GM19372 (cell line): ENCODE results near the gene CFAP20DC.

Experiments
- ATAC-seq: cut with Tn5 transposase; IDR thresholded peaks from one replicate; pipeline ENCODE4 v1.9.1; 2021; ENCODE audit warnings: mild to moderate bottlenecking, low read depth, moderate library complexity; ENCODE audit not compliant: unreplicated experiment

CFAP20DC gene

GRCh38 chr3:59027607-59028006 lies 22.2 kb downstream of the CFAP20DC start:
- no peak for ATAC-seq

- no peak for ATAC-seq
These were observed 26.2 kb downstream of the CFAP20DC start for GRCh38 chr3:59023612-59024011.

GRCh38 chr3:59017617-59017984 lies 32.2 kb downstream of the CFAP20DC start:
- ATAC-seq = no peak

- no peak for ATAC-seq
These were observed 32.8 kb downstream of the CFAP20DC start for GRCh38 chr3:59016930-59017616.

GRCh38 chr3:59013611-59014010 lies 36.2 kb downstream of the CFAP20DC start:
- ATAC-seq = no peak

DNA sequence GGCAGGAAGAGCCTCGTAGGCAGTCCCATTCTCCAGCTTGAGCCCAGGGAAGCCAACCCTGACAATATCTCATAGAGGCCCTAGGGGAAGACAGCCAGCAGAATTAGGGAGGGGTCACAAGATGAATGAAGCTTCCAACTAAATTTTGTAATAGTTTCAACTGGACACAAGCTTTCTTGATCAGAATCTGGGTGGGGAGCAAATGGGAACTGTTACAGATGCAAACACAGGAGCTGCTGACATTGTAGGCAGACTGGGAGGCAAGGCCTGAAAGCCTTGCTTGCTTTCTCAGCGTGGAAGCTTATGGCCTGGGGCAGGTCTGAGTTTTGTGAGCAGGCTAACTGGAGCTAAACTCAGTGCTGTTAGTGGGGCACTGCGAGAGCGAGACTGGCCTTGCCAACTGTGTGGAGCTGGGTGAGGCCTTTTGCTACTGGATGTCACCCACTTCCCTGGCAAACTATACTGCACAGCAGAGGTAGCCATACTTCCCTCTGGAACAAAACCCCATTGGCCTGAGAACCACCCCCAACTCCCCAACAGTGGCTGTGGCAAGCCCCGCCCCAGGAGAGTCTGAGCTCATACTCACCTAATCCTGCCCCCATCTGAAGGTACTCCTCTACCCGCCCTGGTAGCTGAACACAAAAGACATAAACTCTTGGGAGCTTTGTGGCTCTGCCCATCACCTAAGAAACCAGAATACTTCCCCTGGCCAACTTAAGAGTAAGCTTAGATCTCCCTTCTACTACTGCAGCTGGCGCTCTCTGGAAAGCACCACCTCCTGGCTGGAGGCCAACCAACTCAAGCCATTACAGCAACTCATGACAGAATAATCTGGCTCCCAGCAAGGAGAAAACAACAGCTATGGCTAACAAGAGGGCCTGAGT lies 42.9 kb downstream of the CFAP20DC start:
- ATAC-seq = no peak

GRCh38 chr3:59001675-59002074 lies 48.1 kb downstream of the CFAP20DC start:
- ATAC-seq = no peak

- no peak for ATAC-seq
These were observed 50.1 kb downstream of the CFAP20DC start for GRCh38 chr3:58999774-59000160.

DNA sequence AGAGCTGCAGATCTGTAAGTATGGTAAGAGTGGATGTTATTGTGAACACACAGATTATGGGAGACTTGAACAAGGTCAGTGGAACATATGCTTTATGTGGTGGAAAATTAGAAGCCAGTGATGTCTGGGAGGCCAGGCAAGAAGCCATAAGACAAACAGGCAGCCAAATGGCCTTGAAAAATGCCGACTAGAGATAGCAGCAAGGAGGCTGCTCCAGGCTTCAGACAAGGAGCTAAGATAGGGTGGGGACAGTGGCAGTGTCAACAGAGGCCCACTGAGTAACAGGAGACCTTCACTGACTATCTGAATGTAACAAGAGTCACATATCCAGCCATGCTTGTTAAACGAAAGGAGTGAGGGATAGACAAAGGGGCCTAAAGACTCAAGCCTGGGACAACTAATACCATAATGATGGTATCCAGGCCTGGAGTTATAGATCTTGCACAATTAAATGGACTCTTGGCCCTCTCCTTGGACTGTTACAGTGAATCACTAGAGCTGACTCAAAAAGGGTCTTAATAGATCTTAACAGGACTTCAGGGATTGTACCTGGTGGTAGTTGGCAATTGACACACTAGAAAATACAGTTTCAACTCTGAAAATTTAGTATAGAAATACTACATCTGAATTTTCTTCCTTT lies 50.6 kb downstream of the CFAP20DC start:
- ATAC-seq = no peak

DNA sequence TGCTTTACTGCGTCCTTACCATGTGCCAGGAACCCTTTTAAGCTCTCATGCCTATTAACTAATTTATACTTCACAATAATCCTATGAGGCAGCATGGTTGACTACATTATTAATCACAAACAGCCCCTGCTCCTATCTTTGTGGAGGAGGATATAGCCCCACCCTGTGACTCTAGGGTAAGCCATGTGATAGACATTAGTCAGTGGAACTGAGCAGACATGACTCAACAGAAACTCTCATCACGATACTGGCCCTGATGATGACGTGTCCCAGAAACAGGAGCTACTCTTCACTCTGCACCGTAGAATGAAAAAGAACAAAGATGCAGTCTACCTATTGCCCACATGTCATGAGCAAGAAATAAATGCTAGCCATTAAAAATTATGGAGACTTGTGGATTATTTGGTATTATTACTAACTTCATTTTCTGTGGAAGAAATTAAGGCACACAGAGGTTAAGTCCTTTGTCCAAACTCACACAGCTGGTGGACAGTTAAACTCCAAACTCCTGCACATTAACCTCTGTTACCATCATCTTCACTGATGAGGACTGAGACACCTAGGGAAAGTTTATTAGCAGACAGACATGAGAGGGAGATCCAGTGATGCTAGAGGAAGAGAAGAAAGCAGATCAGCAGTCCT lies 51.2 kb downstream of the CFAP20DC start:
- no peak for ATAC-seq

DNA sequence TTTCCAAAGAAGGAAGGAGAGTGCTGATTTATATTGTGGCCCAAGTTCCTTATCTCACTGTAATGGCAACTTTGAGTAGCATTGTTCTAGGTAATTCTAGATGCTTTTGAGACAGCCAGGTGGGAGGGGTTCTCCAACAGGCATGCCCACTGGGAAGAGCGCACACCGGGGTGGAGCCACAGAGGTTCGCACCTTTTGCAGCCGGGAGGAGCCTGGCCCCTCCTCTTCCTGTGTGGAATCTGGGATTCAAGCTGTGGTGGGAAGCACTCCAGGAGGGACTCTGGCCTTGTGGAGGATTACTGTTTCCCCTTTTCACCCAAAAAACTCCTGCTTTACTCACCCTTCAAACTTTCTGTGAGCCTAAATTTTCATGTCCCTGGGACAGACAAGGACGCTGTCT lies 53.1 kb downstream of the CFAP20DC start:
- no peak for ATAC-seq

- ATAC-seq = no peak
These were observed 55.0 kb downstream of the CFAP20DC start for GRCh38 chr3:58994746-58995330.

- ATAC-seq = no peak
These were observed 56.3 kb downstream of the CFAP20DC start for GRCh38 chr3:58993547-58993946.

- no peak for ATAC-seq
These were observed 58.2 kb downstream of the CFAP20DC start for GRCh38 chr3:58991623-58992022.

DNA sequence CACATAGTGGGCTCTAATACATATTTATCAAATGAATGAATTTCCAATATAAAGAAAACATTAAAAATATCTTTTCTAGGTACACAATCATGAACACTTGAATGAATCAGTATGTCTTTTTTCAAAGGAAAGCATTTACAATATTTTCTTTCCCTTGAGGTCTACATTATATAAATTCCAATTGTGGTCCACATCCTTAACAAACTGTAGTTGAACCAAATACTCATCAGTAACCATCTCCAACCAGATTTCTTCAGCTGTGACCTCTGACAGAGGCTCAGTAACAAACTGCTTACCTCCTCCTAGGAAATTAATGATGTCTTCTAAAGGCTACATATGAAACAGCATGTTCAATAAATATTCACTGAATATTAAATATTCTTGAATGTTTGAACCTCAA lies 58.8 kb downstream of the CFAP20DC start:
- no peak for ATAC-seq

DNA sequence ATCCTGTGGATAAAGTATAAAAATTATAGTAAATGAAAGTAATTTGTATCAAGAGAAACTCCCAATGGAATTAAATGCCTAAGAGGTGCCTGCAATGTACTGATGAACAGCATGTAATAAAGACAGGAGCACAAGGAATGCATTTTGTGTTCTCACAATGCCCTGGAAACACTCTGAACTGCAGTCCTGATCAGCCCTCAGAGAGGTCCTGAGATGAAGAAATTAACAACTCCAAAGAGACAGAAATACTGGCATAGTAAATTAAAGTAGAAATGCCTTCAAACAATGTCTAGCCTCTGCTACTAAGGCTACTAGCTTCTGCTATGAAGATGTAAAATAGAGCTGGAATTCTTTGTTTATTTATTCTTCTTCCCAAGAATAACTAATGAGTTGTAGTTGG lies 59.9 kb downstream of the CFAP20DC start:
- ATAC-seq = no peak

GRCh38 chr3:58989163-58989562 lies 60.7 kb downstream of the CFAP20DC start:
- ATAC-seq = no peak

DNA sequence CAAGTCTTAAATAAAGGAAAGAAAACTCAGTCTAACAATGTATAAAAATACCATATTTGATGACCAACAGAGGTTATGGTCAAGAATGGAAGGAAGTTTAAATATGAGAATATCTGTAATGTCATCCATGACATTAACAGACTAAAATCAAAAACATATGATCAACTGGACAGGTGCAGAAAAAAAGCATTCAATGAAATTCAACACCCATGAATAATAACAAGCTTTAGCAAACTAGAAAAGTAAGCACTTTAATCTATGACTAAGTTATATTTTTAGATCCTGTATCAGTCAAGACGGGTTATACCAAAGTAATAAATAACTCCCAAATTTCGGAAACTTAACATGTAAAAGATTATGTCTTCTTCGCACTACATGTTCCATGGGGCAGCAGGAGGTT lies 61.8 kb downstream of the CFAP20DC start:
- ATAC-seq = no peak

DNA sequence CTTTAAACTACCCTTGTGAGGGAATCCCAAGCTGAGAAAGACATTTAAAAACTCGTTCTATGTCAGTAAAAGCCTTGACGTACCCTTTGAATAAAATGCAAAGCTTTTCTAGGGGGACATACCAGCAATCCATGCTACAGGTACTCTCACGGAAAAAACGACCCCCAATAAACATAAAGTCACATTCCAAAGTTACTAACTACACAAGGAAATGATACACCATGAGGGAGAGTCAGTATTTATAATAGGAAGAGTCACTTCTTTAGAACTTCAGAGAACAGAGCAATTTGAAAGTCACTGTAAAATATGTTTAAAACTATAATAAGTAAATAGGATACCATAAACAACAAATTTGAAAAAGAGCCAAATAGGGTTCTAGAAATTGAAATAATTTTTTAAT lies 63.2 kb downstream of the CFAP20DC start:
- no peak for ATAC-seq

- no peak for ATAC-seq
These were observed 70.0 kb downstream of the CFAP20DC start for GRCh38 chr3:58979840-58980239.

DNA sequence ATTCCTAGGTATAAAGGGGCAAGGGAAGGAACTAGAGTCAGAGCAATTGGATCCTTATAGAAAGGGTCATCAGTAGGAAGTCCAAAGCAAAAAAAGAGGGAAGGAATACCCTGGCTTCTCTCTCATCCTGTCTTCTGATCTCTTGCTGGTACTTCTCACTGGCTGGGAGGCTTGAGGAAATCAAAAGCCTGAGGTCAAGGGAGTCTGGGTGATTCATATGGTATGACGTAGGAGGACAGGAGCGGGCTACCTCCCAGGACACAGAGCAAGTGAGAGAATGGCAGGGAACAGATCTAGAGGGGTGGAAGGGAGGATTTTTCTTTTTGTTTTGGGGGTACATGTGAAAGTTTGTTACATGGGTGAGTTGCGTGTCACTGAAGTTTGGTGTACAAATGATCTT lies 76.0 kb downstream of the CFAP20DC start:
- no peak for ATAC-seq
